ENCODE data around the gene RYK. TPM values are rescaled to one million over a fixed set of nuclear protein-coding genes. Genes with fewer than 3 reads are reported as not detected.

RYK gene
- total and polyA plus RNA-seq, 2 experiments from 2014 or later = 24.9 to 94.8 TPM

GRCh38 chr3:134249296-134249841 is 1.3 kb downstream of the RYK start:
- ATAC-seq = no peak
- H3K4me1 Mint-ChIP-seq = peaks cover 69% of the 10 kb centered on the region

More at GRCh38 chr3:134249296-134249841, 1.3 kb downstream of the RYK start:
- peak overlapping the region; percentile 79; the same call in 1 of the 2 replicates for H3K27ac ChIP-seq (ENCODE audit: low read depth)
- no peak for DNase-seq (ENCODE audit: low spot score)
- H3K4me1 ChIP-seq (ENCODE audit: insufficient read depth) = peaks cover 50% of the 10 kb centered on the region
- peaks cover 30% of the 10 kb centered on the region for H4K20me1 ChIP-seq (replicated peaks; ENCODE audit: insufficient read depth)
- Mint-ChIP-seq H3K36me3 (ENCODE audit: low read depth) (peaks cover 23% of the 10 kb centered on the region), H3K27ac (no peak overlapping the region; the same call in 1 of the 2 replicates), H3K27me3 (ENCODE audit: insufficient read depth, low read depth, poor library complexity) (peaks cover 15% of the 10 kb centered on the region), H3K4me3 (peak overlapping the region; percentile 88), H3K9me3 (peaks cover 12% of the 10 kb centered on the region)
- no peaks in the 10 kb centered on the region for H3K9me2 ChIP-seq (ENCODE audit: insufficient read depth)
- no peak overlapping the region for H2AFZ ChIP-seq
- peak overlapping the region; percentile 68 for H3K4me3 ChIP-seq
- TF ChIP-seq CREB1 (CRISPR knock-in tag; IDR thresholded peaks at IDR 0.05; ENCODE audit: low read depth) (no peak), CTCF (conservative IDR thresholded peaks at IDR 0.05; ENCODE audit: low read depth in 2 of 2) (no peak), REST (IDR thresholded peaks at IDR 0.05; ENCODE audit: unreplicated experiment) (no peak), NANOG (IDR thresholded peaks at IDR 0.05; ENCODE audit: borderline replicate concordance) (no peak), POLR2AphosphoS5 (IDR thresholded peaks at IDR 0.05; ENCODE audit: low read depth) (no peak)
- peak overlapping the region; percentile 88 for H3K4me2 ChIP-seq
- no peaks in the 10 kb centered on the region for H3K27me3 ChIP-seq (ENCODE audit: insufficient read depth)
- 0 out of 2 replicates have a peak, but pooled peaks cover 5% of the 10 kb centered on the region for H3F3A ChIP-seq (replicated peaks; ENCODE audit: low read depth)
- peaks cover 57% of the 10 kb centered on the region for H3K79me2 ChIP-seq (replicated peaks; ENCODE audit: insufficient read depth)
- H3K36me3 ChIP-seq (ENCODE audit: insufficient read depth) = no peaks in the 10 kb centered on the region
